HG03457 (cell line): ENCODE measurements around the gene MAPK8.
"Not testable (repeated sequence)": the region's sequence is repeated elsewhere in the genome, so short reads cannot be mapped to it uniquely, and the experiment has no call there.

ENCODE experiments used
- ATAC-seq: cut with Tn5 transposase; IDR thresholded peaks from one replicate; pipeline ENCODE4 v1.9.1; 2021; ENCODE audit warnings: moderate number of reproducible peaks; ENCODE audit not compliant: unreplicated experiment

The MAPK8 gene

DNA sequence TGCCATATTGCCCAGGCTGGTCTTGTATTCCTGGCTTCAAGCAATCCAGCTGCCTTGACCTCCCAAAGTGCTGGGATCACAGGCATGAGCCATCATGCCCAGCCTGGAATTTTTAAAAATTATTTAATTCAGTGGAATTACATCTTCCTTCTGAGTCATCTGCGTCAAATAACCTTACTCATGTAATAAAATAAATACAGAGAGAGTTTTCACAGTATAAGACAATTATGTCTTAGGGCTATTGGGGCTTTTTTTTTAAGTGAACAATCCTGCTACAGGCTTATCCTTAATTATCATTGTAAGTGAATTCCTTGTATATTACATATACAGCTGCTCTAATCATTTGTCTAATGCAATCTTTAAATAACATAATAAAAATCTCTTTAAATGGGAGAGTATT lies 108.3 kb downstream of the MAPK8 start:
- no peak for ATAC-seq

DNA sequence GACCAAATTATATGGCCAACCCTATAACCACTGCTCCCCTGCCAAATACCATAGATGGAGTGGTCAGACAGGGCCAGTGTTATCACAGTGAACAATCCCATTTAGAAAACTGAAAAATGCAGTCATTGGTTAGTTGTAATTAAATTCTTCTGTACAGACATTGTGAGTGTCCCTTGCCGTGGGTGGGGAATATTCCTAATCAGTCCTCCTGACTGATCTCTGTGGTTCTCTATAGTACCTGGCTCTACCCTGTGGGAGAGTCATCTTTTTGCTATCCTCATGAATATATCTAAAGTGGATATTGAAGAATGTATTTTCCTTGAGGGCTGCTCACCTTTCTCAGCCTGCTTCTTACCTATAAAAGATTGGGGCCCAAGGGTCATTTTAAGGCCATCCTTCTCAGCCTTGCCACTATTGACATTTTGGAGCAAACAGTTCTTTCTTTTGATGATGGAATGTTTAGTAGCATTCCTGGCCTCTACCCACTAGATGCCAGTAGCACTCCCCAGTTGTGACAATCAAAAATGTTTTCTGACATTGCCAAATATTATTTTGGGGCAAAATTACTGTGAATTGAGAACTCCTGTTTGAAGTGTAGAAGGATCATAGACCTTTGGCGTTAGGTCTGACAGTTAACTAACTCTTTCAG lies 110.2 kb downstream of the MAPK8 start:
- ATAC-seq: no peak

- ATAC-seq: no peak
These were observed 110.9 kb downstream of the MAPK8 start for GRCh38 chr10:48417374-48417773.

DNA sequence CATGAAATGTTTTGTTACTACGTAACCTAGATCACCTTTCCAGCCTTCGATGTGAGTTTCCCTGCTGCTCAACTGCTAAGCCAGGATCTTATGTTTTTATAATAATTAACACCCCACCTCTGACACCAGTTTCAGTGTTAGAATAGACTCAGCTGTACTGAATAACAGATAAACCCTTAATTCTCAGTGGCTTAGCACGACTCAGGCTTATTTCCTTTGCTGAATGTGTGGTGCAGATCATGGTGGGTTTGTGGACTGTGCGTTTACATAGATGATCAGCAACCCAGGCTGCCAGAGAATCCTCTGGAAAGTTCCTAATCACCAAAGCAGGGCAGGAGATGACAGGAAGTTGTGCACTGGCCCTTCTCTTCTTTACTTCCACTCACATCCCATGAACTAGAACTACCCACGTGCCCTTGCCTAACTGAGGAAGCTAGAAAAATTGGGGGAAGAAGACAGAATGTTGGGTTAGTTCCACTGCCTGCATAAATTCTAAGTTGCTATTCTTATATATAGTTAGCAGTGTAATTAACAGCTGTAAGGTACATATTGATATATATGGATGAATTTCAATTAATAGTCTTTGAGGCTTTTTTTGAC lies 111.8 kb downstream of the MAPK8 start:
- ATAC-seq: no peak

GRCh38 chr10:48419714-48420113 lies 113.2 kb downstream of the MAPK8 start:
- ATAC-seq: no peak

- ATAC-seq: not testable (repeated sequence)
These were observed 115.4 kb downstream of the MAPK8 start for GRCh38 chr10:48421862-48422261.

GRCh38 chr10:48423884-48424283 lies 117.4 kb downstream of the MAPK8 start:
- ATAC-seq: no peak

DNA sequence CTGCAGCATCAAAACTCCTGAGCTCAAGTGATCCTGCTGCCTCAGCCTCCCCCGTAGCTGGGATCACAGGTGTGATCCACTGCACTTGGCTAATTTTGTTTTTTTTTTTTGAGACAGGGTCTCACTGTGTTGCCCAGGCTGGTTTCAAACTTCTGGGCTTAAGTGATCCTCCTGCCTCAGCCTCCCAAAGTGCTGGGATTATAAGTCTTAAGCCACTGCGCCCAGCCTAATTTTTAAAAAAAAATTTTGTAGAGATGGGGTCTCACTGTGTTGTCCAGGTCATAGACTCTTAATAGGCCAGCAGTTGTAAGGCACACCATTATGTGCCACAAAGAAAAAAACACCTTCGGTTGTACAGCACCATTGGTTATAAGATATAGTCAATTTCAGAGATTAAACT lies 122.4 kb downstream of the MAPK8 start:
- ATAC-seq: no peak

DNA sequence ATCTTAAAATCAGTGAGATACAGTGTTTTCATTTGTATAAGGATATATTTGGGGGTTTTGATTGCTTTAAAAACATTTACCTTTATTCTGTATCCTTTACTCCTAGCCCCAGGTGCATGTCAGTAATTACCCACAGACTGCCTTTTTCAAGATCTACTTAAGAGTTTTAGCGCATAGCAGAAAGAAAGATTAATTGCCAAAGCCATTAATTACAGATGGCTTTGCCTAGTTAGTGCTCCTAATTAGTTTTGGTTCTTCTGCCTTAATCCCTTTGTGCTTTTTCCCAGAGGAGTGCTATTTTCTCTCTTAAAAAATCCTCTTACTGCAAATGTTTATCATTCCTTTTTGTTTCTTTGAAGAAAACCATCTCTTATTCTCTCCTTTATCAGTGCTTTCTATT lies 122.8 kb downstream of the MAPK8 start:
- ATAC-seq: no peak

GRCh38 chr10:48430402-48430993 lies 124.0 kb downstream of the MAPK8 start:
- no peak for ATAC-seq

GRCh38 chr10:48431871-48432270 lies 125.4 kb downstream of the MAPK8 start:
- ATAC-seq: no peak

GRCh38 chr10:48437546-48437945 lies 131.1 kb downstream of the MAPK8 start:
- no peak for ATAC-seq

DNA sequence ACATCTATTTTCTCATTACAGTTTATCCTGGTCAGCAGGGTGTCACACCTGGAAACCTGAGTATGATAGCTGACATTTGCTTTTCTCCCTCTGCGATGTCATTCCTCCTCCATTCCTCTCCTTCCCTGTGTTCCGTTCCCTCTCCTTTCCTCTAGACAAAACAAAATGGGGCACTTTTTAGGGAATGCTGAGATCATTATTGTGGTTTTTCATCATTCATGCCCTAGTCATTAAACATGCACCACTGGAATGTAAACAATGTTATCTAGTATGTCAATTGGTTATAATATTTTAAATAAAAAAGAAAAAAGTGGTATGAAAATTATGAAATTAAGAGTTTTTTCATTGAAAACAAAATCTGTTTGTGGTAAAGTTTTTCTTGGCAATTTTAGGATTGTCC lies 132.6 kb downstream of the MAPK8 start:
- ATAC-seq: no peak

DNA sequence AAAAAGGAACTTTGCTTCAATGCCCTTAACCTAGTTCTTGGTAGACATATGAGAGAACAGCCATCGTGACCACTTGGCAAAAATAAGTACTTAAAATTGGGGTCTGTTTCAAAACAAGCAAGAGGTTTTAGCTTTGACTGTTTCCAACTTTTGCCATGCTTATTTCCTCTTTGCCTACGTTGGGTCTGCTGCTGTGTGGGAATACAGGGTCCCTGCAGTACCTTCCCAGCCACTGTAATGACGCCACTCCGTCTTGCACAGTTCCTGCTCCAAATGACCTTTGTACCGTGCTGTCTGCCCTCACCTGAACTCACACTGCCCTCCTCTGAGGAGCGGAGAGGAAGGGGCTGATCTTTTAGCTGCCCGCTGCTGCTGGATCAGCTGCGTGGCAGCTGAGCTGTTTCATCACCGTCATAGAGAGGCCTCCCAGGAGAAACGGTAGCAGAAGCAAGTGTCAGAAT lies 133.1 kb downstream of the MAPK8 start:
- ATAC-seq: no peak

DNA sequence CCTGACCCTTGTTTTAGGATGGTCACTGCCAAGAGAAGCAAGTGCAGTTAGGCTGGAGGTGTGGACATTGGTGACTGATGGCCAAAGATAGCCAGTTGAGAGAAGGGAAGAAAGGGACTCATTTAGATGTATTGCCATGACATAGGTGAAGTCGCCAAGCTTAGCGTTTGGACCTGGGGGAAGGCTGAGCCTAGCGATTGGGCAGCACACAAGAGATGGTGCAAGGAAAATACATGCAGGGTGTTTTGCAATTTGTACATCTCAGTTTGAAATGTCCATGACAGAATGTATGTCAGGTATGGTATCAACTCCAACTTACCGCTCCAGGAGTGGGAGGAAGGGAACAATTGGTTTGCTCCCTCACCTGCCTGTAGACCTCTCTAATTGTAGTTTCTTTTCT lies 134.3 kb downstream of the MAPK8 start:
- no peak for ATAC-seq

DNA sequence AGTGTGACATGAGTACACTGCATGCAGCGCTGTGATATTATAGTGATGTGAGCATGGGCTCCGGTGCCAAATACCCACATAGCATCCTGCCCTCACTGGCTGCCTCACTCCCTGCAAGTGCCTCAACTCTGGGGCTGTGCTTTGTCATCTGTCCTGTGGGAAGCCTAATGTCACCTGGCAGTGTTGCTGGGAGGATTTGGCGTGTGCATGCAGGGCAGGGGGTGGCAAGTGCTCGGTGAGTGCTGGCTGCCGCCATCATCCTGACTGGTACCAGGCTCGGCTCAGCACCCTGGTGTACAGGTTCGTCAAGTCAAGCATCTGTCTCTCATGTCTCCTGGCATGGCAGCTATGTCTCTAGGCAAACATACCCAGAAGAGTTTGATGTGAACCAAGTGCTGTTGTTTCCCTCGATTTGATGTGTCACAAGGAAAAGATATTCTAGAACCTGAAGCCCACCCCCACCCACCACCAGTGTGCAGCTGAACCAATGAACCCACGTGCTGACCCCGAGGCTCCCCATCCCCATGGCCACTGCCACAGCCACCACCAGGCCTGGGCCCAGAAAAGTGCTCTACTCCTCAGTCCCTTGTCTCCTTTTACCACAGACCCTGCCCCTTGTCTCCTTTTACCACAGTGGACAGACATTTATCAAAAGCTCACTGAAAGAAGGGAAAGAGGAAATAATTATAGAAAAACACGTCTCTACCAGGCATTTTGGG lies 135.8 kb downstream of the MAPK8 start:
- ATAC-seq: no peak

- ATAC-seq: no peak
These were observed 136.3 kb downstream of the MAPK8 start for GRCh38 chr10:48442809-48443177.

DNA sequence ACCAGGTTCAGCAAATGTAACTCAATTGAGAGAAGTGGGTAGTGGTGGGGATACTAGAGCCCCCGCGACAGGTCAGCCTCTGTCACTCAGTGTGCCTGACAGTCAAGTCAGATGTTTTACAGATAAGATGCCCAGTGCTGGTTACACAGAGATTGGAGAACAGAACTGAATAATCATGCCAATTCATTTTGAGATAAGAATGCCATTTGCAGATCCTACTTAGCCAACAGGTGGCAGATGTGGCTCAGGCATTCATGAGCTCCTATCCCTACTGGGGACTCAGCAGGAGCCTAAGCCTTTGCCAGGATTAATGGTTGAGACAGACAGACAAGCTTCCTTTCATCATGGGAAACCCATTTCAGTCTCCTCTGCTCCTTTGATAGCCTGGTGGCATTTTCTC lies 137.8 kb downstream of the MAPK8 start:
- no peak for ATAC-seq

DNA sequence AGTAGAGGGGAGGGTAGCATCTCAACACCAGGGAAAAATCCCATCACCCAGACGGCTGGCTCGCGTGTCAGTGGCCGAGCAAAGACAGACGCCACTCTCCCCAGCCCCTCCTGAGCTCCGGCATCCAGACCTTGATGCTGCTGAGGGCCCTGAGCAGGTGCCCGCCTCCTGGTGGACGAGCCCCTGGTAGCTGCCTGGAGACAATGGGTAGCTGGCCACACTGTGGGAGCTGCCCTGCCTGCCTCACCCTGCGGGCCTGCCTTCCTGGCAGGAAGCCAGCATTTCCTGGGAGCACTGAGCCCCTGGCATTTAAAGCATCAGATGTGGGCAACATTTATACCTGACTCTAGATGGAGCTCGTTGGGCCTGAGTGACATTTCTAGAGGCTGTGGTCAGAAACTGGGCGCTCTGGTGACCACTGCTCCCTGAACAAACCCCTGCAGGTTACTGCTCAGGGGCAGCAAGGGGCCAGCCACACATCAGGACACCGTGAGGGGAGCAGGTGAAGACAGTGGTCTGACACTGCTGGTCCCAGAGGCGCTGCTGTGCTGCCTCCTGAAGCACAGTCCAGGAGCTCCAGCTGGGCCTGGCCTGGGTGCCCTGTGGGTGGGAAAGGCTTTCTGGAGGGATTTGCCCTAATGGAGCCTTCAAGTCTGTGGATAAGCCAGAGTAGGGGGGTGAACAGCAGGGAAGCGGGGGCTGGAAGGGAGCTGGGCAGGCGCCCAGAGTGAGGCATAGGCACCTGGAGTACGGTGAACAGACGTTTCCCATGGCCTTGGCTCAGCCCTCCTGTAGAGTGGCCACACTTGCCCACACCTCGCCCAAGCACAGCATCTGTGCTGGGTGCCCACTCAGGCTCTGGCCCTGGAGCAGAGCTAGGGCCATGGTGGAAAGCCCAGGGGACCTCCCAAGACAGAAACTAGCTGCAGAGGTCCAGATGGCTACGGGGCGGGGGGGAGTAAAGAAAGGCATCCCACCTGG lies 138.7 kb downstream of the MAPK8 start:
- no peak for ATAC-seq

DNA sequence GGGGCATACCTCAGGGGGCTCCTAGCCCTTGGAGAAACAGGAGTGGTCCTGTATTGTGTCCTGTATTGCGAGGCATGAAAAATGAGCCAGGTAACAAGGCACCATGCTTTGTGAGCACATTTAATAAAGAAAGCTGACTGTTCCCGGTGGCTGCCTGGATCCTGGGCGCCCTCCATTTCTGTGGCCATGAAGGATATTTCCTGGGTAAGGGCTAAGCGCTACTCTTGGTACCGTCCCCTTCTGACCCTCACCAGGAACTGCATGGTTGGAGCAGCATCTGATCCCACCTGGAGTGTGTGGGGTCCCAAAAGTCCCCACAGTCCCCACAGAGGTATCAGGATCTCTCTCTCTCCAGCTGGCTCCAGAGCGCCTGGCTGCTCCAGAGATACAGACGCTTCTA lies 139.5 kb downstream of the MAPK8 start:
- ATAC-seq: no peak

DNA sequence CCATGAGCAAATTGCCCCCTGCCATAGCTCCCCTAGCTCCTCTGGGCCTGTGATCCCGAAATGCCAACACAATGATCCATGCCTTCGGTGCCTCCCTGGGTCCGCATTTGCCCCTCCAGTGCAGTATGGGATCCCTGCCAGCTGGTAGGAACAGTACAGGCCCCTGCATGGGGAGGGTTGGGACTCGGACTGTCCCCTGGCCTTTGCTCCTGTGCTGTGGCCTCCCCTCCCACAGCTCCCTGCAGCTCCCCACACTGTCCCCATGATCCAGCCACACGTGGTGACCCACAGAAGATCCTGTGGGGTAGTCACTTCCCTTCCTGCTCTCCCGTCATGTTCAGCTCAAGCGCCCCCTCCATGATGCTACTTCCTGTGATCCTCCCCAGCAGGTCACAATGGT lies 140.3 kb downstream of the MAPK8 start:
- no peak for ATAC-seq
